ENCODE measurements around the gene OR4C45.
"Not testable (repeated sequence)": the region's sequence is repeated elsewhere in the genome, so short reads cannot be mapped to it uniquely, and the experiment has no call there.

The OR4C45 gene

DNA sequence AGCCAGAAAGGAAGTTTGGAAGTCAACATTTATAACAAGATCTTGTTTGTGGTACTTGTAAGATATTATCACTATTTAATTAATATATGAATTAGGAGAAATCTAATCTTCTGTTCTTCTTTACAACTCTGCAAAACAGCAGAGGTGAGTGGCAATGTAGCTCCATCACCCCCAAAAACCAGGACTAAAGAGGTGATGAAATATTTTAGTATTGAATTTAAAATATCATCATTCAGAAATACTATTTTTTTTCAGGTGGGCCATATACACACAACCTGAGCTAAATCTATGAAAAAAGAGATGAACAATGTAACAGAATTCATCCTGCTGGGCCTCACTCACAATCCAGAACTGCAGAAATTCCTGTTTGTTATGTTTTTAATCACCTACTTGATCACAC, at the start of gene OR4C45:
TSS of gene OR4C45 (plus strand) at position 301 of the 400 bp plus-strand sequence.
- no peak for DNase-seq (ENCODE audit: low read depth, low spot score)

DNA sequence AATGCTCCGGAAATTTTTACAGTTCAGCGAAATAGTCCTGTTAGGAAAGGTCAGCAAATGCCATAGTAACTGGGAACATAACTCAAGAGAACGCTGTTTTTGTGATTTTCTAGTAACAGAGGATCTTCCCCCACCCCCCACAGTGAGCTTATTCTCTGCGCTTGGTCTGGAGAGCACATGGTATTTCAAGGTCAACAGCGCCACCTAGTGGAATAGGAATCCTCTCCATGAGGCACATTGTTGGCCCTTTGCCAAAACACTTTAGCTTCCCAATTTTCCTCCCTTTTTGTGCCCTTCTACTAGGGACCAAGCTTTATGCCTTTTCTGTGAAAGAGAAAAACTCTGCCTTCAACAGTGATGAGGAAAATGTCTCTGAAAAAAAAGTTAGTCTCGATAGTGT, 37.1 kb upstream of the OR4C45 start:
- no peak for DNase-seq (ENCODE audit: low read depth, low spot score)

DNA sequence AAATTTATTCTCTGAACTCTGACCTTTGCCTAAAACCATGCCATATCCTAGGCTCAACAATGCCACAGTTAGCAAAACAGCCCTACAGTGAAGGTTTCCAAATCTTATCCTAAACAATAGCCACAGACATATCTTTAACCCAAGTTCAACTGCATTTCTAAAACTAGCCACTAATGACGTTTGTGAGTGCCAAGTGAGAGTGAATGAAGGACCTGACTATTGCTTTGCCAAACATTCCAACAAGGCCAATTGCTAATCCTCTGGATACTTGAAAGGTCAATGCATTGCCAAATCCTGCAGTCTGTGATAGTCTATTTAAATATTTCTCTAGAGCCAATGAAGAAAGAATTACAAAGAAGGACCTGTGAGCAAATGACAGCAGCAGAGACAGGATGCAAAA, 2.5 kb upstream of the OR4C45 start:
- no peak for DNase-seq (ENCODE audit: low read depth, low spot score)

DNA sequence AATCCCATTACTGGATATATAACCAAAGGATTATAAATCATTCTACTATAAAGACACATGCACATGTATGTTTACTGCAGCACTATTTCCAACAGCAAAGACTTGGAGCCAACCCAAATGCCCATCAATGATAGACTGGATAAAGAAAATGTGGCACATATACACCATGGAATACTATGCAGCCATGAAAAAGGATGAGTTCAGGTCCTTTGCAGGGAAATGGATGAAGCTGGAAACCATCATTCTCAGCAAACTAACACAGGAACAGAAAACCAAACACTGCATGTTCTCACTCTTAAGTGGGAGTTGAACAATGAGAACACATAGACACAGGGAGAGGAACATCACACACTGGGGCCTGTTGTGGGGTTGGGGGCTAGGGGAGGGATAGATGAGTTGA, 3.6 kb downstream of the OR4C45 start:
- not testable (repeated sequence) for DNase-seq (ENCODE audit: low read depth, low spot score)

DNA sequence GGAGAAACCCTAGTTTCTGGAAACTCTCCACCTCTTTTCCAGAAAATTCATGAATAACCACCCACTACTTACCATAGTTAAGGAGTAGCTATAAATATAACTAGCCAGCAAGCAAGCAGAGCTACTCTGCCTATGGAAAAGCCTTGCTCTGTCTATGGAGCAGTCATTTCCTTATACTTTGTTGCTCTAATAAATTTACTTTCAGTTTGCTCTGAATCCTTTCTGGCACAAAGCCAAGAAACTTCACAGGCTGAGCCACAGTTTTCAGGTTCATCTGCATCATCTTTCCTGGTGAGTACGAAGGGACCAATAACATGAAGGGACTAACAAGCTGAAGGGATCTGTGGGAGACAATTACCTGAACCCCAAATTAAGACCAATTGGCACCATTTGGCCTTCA, 4.6 kb downstream of the OR4C45 start:
- no peak for DNase-seq (ENCODE audit: low read depth, low spot score)

DNA sequence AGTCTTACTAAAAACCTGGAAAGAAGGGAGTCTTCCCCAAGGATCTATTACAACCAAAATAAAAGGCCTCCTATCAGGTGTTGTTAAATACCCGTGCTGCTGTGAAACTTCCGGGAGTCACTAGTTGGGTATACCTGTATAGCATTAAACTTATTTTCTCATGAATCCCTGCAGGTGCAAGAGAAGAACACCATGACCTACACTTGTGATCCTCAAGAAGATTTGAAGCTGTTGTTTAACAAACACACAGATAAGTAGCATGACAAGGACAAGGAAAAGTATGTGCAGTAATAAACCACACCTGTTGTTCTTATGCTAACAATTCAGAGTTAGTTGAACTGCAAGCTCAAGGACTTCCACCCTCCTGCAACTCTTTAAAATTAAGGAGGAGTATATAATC, 12.0 kb downstream of the OR4C45 start:
- no peak for DNase-seq (ENCODE audit: low read depth, low spot score)

DNA sequence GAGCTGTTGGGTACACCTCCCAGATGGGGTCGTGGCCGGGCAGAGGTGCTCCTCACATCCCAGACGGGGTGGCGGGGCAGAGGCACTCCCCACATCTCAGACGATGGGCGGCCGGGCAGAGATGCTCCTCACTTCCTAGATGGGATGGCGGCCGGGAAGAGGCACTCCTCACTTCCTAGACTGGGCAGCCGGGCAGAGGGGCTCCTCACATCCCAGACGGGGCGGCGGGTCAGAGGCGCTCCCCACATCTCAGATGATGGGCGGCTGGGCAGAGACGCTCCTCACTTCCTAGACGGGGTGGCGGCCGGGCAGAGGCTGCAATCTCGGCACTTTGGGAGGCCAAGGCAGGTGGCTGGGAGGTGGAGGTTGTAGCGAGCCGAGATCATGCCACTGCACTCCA, 30.4 kb downstream of the OR4C45 start:
- not testable (repeated sequence) for DNase-seq (ENCODE audit: low read depth, low spot score)

DNA sequence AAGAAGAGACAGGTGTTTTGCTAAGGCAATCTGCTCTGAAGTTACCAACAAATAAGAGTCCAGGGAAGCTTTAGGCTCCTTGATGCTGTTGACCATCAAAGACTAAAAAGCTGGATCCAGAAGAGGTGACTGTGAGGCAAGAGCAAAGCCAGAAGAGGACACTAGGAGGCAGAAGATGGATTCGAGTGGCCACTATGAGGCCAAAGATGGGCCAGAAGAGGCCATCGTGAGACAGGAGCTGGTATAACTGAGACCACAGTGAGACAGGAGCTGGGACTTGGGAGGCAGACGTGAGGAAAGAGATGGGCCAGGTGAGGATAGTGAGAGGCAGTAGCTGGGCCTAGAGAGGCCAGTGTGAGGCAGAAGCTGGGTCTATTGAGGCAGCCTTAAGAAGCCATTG, 37.7 kb downstream of the OR4C45 start:
- no peak for DNase-seq (ENCODE audit: low read depth, low spot score)

DNA sequence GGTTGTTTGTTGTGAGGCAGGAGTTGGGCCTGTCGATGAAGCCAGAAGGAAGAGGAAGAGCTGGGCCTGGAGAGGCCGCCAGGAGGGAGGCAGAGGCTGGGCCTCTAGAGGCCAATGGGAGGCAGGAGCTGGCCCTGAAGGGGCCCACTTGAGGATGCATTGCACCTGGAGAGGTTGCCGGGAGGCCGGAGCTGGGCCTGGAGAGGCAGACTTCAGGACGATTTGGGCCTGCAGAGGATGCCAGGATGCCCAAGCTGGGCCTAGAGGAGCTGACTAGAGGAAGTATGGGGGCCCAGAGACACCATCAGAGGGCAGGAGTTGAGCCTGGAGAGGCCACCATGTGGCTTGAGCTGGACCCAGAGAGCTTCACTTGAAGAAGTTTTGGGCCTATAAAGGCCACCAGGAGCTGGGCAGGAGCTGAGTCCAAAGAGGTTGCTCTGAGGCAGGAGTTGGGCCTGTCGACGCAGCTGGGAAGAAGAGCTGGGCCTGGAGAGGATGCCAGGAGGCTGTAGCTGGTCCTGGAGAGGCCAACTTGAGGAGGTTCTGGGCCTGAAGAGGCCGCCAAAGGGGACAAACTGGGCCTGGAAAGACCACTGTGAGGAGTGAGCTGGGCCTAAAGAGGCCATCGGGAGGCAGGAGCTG, 39.0 kb downstream of the OR4C45 start:
- DNase-seq (ENCODE audit: low read depth, low spot score), result no peak

DNA sequence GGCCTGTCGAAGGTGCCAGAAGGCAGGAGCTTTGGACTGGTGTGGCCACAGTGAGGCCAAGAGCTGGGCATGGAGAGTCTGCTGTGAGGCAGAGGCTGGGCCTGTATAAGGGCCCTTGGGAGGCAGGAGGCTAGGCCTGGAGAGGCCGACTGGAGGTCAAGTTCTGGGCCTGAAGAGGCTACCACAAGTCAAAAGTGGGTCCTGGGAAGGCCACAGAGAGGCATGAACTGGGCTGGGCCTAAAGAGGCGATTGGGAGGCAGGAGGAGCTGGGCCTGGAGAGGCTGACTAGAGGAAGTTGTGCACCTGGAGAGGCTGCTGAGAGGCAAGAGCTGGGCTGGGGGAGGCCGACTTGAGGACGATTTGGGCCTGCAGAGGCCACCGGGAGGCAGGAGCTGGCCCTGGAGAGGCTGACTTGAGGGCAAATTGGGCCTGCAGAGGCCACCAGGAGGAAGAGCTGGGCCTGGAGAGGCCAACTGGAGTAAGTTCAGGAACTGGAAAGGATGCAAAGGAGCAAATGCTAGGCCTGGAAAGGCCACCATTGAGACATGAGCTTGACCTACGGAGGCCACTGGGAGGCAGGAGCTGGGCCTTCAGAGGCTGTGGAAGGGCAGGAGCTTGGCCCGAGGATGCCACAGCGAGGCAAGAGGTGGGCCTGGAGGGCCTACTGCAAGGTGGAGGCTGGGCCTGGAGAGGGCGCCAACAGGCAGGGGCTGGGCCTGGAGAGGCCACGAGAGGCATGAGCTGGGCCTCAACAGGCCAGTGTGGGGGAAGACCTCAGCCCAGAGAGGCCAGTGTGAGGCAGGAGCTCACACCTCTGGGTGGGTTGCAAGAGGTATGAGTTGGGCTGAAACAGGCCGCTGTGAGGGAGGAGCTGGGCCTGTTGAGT, 39.8 kb downstream of the OR4C45 start:
- DNase-seq (ENCODE audit: low read depth, low spot score), result no peak

DNA sequence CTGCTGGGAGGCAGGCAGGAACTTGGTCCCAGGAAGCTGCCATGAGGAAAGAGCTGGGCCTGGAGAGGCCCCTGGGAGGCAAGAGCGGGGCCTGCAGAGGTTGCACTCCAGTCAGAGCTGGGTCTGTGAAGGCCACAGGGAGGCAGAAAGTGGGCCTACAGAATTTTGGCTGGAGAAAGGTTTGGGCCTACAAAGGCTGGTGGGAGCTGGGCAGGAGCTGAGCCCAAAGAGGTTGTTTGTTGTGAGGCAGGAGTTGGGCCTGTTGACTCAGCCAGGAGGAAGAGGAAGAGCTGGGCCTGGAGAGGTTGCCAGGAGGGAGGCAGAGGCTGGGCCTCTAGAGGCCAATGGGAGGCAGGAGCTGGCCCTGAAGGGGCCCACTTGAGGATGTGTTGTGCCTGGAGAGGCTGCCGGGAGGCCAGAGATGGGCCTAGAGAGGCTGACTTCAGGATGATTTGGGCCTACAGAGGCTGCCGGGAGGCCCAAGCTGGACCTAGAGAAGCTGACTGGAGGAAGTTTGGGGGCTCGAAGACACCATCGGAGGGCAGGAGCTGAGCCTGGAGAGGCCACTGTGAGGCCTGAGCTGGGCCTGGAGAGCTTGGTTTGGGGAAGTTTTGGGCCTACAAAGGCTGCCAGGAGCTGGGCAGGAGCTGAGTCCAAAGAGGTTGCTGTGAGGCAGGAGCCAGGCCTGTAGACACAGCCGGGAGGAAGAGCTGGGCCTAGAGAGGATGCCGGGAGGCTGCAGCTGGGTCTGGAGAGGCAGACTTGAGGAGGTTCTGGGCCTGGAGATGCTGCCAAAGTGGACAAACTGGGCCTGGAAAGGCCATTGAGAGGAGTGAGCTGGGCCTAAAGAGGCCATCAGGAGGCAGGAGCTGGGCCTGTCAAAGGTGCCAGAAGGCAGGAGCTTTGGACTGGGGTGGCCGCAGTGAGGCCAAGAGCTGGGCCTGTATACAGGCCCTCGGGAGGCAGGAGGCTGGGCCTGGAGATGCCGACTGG, 40.7 kb downstream of the OR4C45 start:
- DNase-seq (ENCODE audit: low read depth, low spot score), result no peak

DNA sequence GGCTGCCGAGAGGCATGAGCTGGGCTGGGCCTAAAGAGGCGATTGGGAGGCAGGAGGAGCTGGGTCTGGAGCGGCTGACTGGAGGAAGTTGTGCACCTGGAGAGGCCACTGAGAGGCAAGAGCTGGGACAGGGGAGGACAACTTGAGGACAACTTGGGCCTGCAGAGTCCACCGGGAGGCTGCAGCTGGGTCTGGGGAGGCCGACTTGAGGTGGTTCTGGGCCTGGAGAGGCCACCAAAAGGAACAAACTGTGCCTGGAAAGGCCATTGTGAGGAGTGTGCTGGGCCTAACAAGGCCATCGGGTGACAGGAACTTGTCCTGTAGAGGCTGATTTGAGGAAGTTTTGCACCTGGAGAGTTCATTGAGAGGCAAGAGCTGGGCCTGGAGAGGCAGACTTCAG, 41.5 kb downstream of the OR4C45 start:
- no peak for DNase-seq (ENCODE audit: low read depth, low spot score)

DNA sequence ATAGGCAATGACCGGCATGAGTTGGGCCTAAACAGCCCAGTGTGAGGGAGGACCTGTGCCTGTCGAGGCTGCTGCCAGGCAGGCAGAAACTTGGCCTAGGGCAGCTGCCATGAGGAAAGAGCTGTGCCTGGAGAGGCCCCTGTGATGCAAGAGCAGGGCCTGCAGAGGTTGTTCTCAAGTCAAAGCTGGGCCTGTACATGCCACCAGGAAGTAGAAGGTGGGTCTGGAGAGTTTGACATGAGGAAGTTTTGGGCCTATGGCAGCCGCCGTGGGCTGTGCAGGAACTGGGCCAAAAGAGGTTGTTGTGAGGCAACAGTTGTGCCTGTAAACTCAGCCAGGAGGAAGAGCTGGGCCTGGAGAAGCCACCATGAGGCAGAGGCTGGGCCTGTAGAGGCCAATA, 43.2 kb downstream of the OR4C45 start:
- no peak for DNase-seq (ENCODE audit: low read depth, low spot score)

DNA sequence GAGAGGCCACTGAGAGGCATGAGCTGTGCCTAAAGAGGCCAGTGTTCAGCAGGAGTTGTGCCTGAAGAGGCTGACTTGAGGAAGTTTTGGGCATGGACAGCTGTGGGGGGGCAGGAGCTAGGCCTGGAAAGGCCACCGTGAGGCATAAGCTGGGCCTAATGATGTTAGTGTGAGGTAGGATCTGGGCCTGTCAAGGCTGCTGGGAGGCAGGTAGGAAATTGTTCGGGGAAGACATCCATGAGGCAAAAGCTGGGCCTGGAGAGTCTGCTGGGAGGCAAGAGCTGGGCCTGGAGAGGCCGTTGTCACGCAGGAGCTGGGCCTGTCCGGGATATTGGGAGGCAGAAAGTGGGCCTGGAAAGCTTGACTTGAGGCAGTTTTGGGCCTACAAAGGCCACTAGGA, 44.9 kb downstream of the OR4C45 start:
- no peak for DNase-seq (ENCODE audit: low read depth, low spot score)

DNA sequence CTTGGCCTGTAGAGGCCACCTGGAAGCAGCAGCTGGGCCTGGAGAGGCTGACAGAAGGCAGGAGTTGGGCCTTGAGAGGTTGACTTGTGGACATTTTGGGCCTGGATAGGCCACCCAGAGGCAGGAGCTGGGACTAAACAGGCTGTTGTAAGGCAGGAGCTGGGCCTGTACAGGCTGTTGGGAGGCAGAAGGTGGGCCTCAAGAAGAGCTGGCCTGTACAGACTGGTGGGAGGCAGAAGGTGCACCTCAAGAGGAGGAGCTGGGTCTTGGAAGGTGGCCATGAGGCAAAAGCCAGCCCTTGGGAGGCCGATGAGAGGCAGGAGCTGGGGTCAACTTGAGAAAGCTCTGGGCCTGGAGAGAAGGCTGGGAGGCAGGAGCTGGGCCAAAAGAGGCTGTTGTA, 45.3 kb downstream of the OR4C45 start:
- no peak for DNase-seq (ENCODE audit: low read depth, low spot score)

DNA sequence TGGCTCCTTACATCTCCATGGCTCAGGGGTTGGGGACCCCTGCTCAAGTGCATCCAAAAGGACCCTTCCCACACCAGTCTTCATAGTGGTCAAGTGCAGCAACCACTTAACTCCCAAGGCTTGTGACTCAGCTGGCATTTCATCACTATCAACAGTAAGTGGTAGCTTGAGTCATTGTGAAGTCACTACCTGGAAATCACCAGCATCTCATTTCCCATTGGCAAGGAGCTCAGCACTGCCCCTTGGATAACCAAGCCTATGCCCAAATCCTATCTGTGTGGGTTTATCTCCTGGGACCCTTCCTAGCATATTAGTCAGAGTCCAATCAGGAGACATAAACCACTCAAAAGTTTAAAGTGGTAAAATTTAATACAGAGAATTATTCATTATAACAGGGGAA, 46.3 kb downstream of the OR4C45 start:
- not testable (repeated sequence) for DNase-seq (ENCODE audit: low read depth, low spot score)

DNA sequence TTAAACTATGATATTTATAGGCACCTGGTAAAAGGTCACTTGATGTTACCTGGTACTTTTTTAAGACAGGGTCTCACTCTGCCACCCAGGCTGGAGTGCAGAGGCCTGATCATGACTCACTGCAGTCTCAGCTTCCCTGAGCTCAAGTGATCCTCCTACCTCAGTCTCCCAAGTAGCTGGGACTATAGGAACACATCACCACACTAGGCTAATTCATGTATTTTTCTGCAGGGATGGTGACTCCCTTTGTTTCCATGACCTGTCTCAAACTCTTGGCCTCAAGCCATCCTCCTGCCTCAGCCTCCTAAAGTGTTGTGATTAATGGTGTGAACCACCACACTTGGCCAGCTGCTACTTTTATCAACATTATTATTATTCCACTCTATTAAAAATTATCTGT, 47.6 kb downstream of the OR4C45 start:
- DNase-seq (ENCODE audit: low read depth, low spot score), result no peak
